H1 (cell line): ENCODE data around the gene F7. TPM values are rescaled to one million over a fixed set of nuclear protein-coding genes. Genes with fewer than 3 reads are reported as not detected.

Source experiments
- CTCF ChIA-PET: fragments of 300-600 bp; sonication (Branson Sonifier 250); formaldehyde crosslinking; loops from one replicate; lab custom pipeline; 2021; ENCODE audit not compliant: partially characterized antibody; lab: Charles Lee
- POLR2A ChIA-PET: fragments of 300-600 bp; sonication (Branson Sonifier 250); formaldehyde crosslinking; loops from one replicate; lab custom pipeline; 2021; ENCODE audit warnings: inconsistent platforms; ENCODE audit not compliant: partially characterized antibody; lab: Charles Lee
- DNase-seq, 2 experiments: peaks; one replicate each; pipeline versions ENCODE4 v3.0.0 to v3.0.0-alpha.2; 2010 to 2022; ENCODE audit warnings: low spot score in 2 of 2, low read depth in 1 of 2, mixed read lengths in 1 of 2
- FAIRE-seq: peaks from 2 replicates; lab custom pipeline; 2011; peaks lifted over from hg19 to GRCh38; lab: Jason Lieb, UNC
- H2AFZ ChIP-seq: 2 replicates; pipeline ENCODE4 v1.8.1; 2012; ENCODE audit warnings: low read length, inconsistent platforms
- H2AK5ac ChIP-seq: 2 replicates; pipeline ENCODE4 v1.6.1; 2013; ENCODE audit warnings: low read depth, low read length
- H2BK120ac ChIP-seq: replicated peaks from 2 replicates; pipeline ENCODE3; 2013; ENCODE audit warnings: low read depth, low read length, inconsistent platforms
- H2BK12ac ChIP-seq: 2 replicates; pipeline ENCODE4 v1.6.1; 2013; ENCODE audit warnings: low read depth, low read length
- H2BK15ac ChIP-seq: 2 replicates; pipeline ENCODE4 v1.6.1; 2013; ENCODE audit warnings: low read length
- H2BK20ac ChIP-seq: 2 replicates; pipeline ENCODE4 v1.6.1; 2013; ENCODE audit warnings: low read length
- H2BK5ac ChIP-seq: 2 replicates; pipeline ENCODE4 v1.6.1; 2013; ENCODE audit warnings: low read depth, low read length
- H3K14ac ChIP-seq: 2 replicates; pipeline ENCODE4 v1.6.1; 2013; ENCODE audit warnings: inconsistent platforms; ENCODE audit not compliant: insufficient read length
- H3K18ac ChIP-seq: 2 replicates; pipeline ENCODE4 v1.6.1; 2013; ENCODE audit warnings: low read length; ENCODE audit errors: extremely low read depth
- H3K23ac ChIP-seq: 2 replicates; pipeline ENCODE4 v1.6.1; 2013; ENCODE audit warnings: inconsistent platforms; ENCODE audit not compliant: insufficient read length
- H3K23me2 ChIP-seq: 2 replicates; pipeline ENCODE4 v1.6.1; 2013; ENCODE audit warnings: low read depth, low read length
- H3K27ac ChIP-seq: 2 replicates; pipeline ENCODE4 v1.6.1; 2011; ENCODE audit warnings: low read depth, low read length, inconsistent platforms
- H3K27me3 ChIP-seq, 4 experiments: replicated peaks in 1 of 4; 1 replicate in 1 of 4; 2 replicates in 3 of 4; pipeline versions ENCODE4 v1.6.1 to v1.8.1; 2011 to 2013; ENCODE audit warnings: low read length in 3 of 4, mild to moderate bottlenecking in 3 of 4, inconsistent platforms in 2 of 4, mixed read lengths in 2 of 4, moderate library complexity in 1 of 4; ENCODE audit not compliant: control insufficient read depth in 3 of 4, insufficient read depth in 3 of 4; ENCODE audit errors: extremely low read depth in 1 of 4
- H3K36me3 ChIP-seq, 4 experiments: 2 replicates each; pipeline versions ENCODE4 v1.6.1 to v1.8.1; 2011 to 2013; ENCODE audit warnings: mild to moderate bottlenecking in 4 of 4, low read length in 3 of 4, moderate library complexity in 2 of 4, control low read depth in 1 of 4, inconsistent platforms in 1 of 4; ENCODE audit not compliant: insufficient read depth in 4 of 4, control insufficient read depth in 2 of 4
- H3K4ac ChIP-seq: replicated peaks from 2 replicates; pipeline ENCODE3; 2013; ENCODE audit warnings: low read length, low read depth, mixed read lengths, inconsistent platforms; ENCODE audit not compliant: insufficient read length
- H3K4me1 ChIP-seq, 4 experiments: replicated peaks in 1 of 4; 1 replicate in 1 of 4; 2 replicates in 3 of 4; pipeline versions ENCODE4 v1.6.1 to v1.8.1; 2011 to 2013; ENCODE audit warnings: low read length in 3 of 4, inconsistent platforms in 2 of 4, mixed read lengths in 1 of 4; ENCODE audit not compliant: insufficient read depth in 4 of 4, control insufficient read depth in 3 of 4
- H3K4me2 ChIP-seq, 2 experiments: 2 replicates each; pipeline versions ENCODE4 v1.6.1 to v1.8.1; 2011 to 2013; ENCODE audit warnings: low read depth in 2 of 2, low read length in 2 of 2, control low read depth in 1 of 2, inconsistent platforms in 1 of 2, mild to moderate bottlenecking in 1 of 2; ENCODE audit not compliant: insufficient read depth in 1 of 2
- H3K4me3 ChIP-seq, 4 experiments: fragments of 200-600, 300-600 bp in 1 of 4; sonication (generic), shearing (Covaris generic), sonication (Bioruptor Twin) in 1 of 4; 2 replicates each; pipeline versions ENCODE4 v1.5.1 to v1.8.1; 2011 to 2016; ENCODE audit warnings: low read length in 4 of 4, low read depth in 3 of 4, control low read depth in 2 of 4, inconsistent platforms in 2 of 4, mild to moderate bottlenecking in 2 of 4, mixed read lengths in 1 of 4, moderate library complexity in 1 of 4; ENCODE audit not compliant: insufficient read depth in 2 of 4; ENCODE audit errors: extremely low read depth in 1 of 4
- H3K56ac ChIP-seq: replicated peaks from 2 replicates; pipeline ENCODE3; 2013; ENCODE audit warnings: low read depth, mild to moderate bottlenecking, mixed read lengths, low read length, inconsistent platforms; ENCODE audit not compliant: insufficient read length
- H3K79me1 ChIP-seq: 2 replicates; pipeline ENCODE4 v1.6.1; 2013; ENCODE audit warnings: low read depth, low read length, control low read depth
- H3K79me2 ChIP-seq, 2 experiments: 2 replicates each; pipeline versions ENCODE4 v1.6.1 to v1.8.1; 2012 to 2013; ENCODE audit warnings: low read length in 2 of 2, mild to moderate bottlenecking in 2 of 2, inconsistent platforms in 1 of 2; ENCODE audit not compliant: insufficient read depth in 2 of 2, control insufficient read depth in 1 of 2
- H3K9ac ChIP-seq, 4 experiments: replicated peaks in 1 of 4; 1 replicate in 1 of 4; 2 replicates in 3 of 4; pipeline versions ENCODE4 v1.6.1 to v1.8.1; 2011 to 2013; ENCODE audit warnings: low read depth in 3 of 4, low read length in 3 of 4, control low read depth in 2 of 4, mild to moderate bottlenecking in 2 of 4, moderate library complexity in 2 of 4, inconsistent platforms in 1 of 4; ENCODE audit errors: extremely low read depth in 1 of 4
- H3K9me3 ChIP-seq, 2 experiments: 2 replicates each; pipeline versions ENCODE4 v1.6.1 to v1.8.1; 2012 to 2013; ENCODE audit warnings: mild to moderate bottlenecking in 2 of 2, moderate library complexity in 2 of 2, control low read depth in 1 of 2, inconsistent platforms in 1 of 2, low read depth in 1 of 2, low read length in 1 of 2, mixed read lengths in 1 of 2; ENCODE audit not compliant: insufficient read depth in 2 of 2
- H4K20me1 ChIP-seq, 2 experiments: replicated peaks in 1 of 2; 2 replicates each; pipeline versions ENCODE3 to v1.8.1; 2011 to 2013; ENCODE audit warnings: inconsistent platforms in 2 of 2, low read length in 2 of 2, mild to moderate bottlenecking in 1 of 2; ENCODE audit not compliant: insufficient read depth in 2 of 2, control insufficient read depth in 1 of 2
- H4K5ac ChIP-seq: 2 replicates; pipeline ENCODE4 v1.6.1; 2013; ENCODE audit warnings: low read length, low read depth, mixed read lengths, inconsistent platforms; ENCODE audit not compliant: insufficient read length
- H4K8ac ChIP-seq: 2 replicates; pipeline ENCODE4 v1.8.0; 2013; ENCODE audit warnings: mild to moderate bottlenecking, moderate library complexity, low read length, inconsistent platforms; ENCODE audit not compliant: insufficient read depth; ENCODE audit errors: extremely low read depth
- H4K91ac ChIP-seq: replicated peaks from 2 replicates; pipeline ENCODE3; 2013; ENCODE audit warnings: low read length, mixed read lengths, inconsistent platforms; ENCODE audit not compliant: insufficient read length
- CHD1 ChIP-seq: IDR thresholded peaks from 2 replicates; pipeline ENCODE4 v1.6.1; 2012; ENCODE audit warnings: low read depth, low read length, improper control_type of control experiment
- CTBP2 ChIP-seq: IDR thresholded peaks from 2 replicates; pipeline ENCODE4 v1.7.0; 2011; ENCODE audit warnings: borderline replicate concordance, mild to moderate bottlenecking, moderate library complexity, mixed read lengths, low read length; ENCODE audit not compliant: insufficient read depth, insufficient read length
- JUN ChIP-seq: IDR thresholded peaks from 2 replicates; pipeline ENCODE4 v1.6.1; 2011; ENCODE audit warnings: low read depth, mild to moderate bottlenecking, improper control_type of control experiment, low read length
- KDM1A ChIP-seq: fragments of 200-600, 300-600 bp; sonication (generic); IDR thresholded peaks from 2 replicates; pipeline ENCODE4 v1.7.1; 2016; ENCODE audit warnings: mild to moderate bottlenecking, low read length, borderline replicate concordance
- NANOG ChIP-seq: IDR thresholded peaks from 2 replicates; pipeline ENCODE4 v1.6.1; 2011; ENCODE audit warnings: low read length, low read depth, mild to moderate bottlenecking, inconsistent platforms; ENCODE audit not compliant: insufficient read depth, poor library complexity, severe bottlenecking
- POLR2A ChIP-seq, 2 experiments: IDR thresholded peaks; 1 replicate in 1 of 2; 2 replicates in 1 of 2; pipeline ENCODE4 v1.6.1; 2011; ENCODE audit warnings: low read depth in 2 of 2, low read length in 2 of 2, mild to moderate bottlenecking in 2 of 2; ENCODE audit errors: control extremely low read depth in 1 of 2
- POLR2AphosphoS5 ChIP-seq: IDR thresholded peaks from 2 replicates; pipeline ENCODE4 v1.6.1; 2011; ENCODE audit warnings: low read depth, low read length
- RAD21 ChIP-seq, 2 experiments: IDR thresholded peaks in 1 of 2; conservative IDR thresholded peaks in 1 of 2; 2 replicates each; pipeline ENCODE4 v1.6.1; 2011; ENCODE audit warnings: low read depth in 2 of 2, low read length in 2 of 2, improper control_type of control experiment in 1 of 2, inconsistent platforms in 1 of 2, mild to moderate bottlenecking in 1 of 2, moderate library complexity in 1 of 2
- RBBP5 ChIP-seq: IDR thresholded peaks from 2 replicates; pipeline ENCODE4 v1.7.1; 2012; ENCODE audit warnings: low read depth, mild to moderate bottlenecking, inconsistent platforms, low read length, moderate library complexity, borderline replicate concordance
- TAF1 ChIP-seq: IDR thresholded peaks from 2 replicates; pipeline ENCODE4 v1.6.1; 2011; ENCODE audit warnings: mild to moderate bottlenecking, low read depth, low read length
- TEAD4 ChIP-seq: IDR thresholded peaks from 2 replicates; pipeline ENCODE4 v1.6.1; 2012; ENCODE audit warnings: low read depth, low read length, inconsistent platforms, mixed read lengths
- USF2 ChIP-seq: IDR thresholded peaks from 2 replicates; pipeline ENCODE4 v1.6.1; 2011; ENCODE audit warnings: low read length, improper control_type of control experiment
- WGBS, 2 experiments: shearing (Covaris generic) in 1 of 2; methylation state at CpG; one replicate each; pipeline versions ENCODE4 v1.1.6 to v1.1.7; 2013 to 2015; ENCODE audit warnings: low lambda C conversion rate in 2 of 2, mixed read lengths in 2 of 2, inconsistent platforms in 1 of 2, low coverage in 1 of 2, missing lambda C conversion rate in 1 of 2; ENCODE audit not compliant: insufficient replicate concordance in 2 of 2, insufficient coverage in 1 of 2, insufficient read length in 1 of 2; ENCODE audit errors: extremely low coverage in 1 of 2, missing lambda C conversion rate in 1 of 2; 5-methylcytosine and 5-hydroxymethylcytosine counted together
- polyA plus RNA-seq, 7 experiments: library from polyadenylated mRNA; depleted of rRNA in 3 of 7; stranded (reverse) in 5 of 7; unstranded in 2 of 7; fragments of >200 nt in 5 of 7; fragments of 200-250 nt in 2 of 7; gene quantifications; 1 replicate in 5 of 7; 2 replicates in 1 of 7; 4 replicates in 1 of 7; pipeline versions ENCODE4 v1.2.1 to v1.2.3, GENCODE V29; 2011 to 2013; ENCODE audit warnings: missing spikeins in 2 of 7, mixed read lengths in 2 of 7
- total RNA-seq: library from RNA; stranded (reverse); fragmentation: NEBNext Ultra II Directional; extraction: Animal tissue kit (Norgen Biotek cat#: 25700); gene quantifications from 2 replicates; pipeline ENCODE4 v1.2.1, GENCODE V29; 2021

F7 gene
- total and polyA plus RNA-seq, 2 of the 8 experiments (the other 6 are each of a cell fraction or from before 2014, with no cell fraction given), result 0.43 to 0.98 TPM

- H2BK15ac ChIP-seq, result no peak overlapping the region
- no peak overlapping the region for H3K9ac ChIP-seq
- H3K4me1 ChIP-seq, result no peaks in the 10 kb centered on the region; a peak in 1 of 7 replicates
- H4K5ac ChIP-seq, result no peak overlapping the region
- no peak overlapping the region for H3K18ac ChIP-seq
- no peaks in the 10 kb centered on the region for H3K23me2 ChIP-seq
- H2AFZ ChIP-seq, result no peak overlapping the region
- no peak overlapping the region for H3K27ac ChIP-seq
- H4K91ac ChIP-seq, result no peak overlapping the region
- no peak overlapping the region for H3K56ac ChIP-seq
- no peak overlapping the region for H3K4me2 ChIP-seq
- ChIA-PET POLR2A (interaction anchor here (0.6 to 3.1 kb wide), 2 partner anchors 8 to 151 kb away, joined by 3 to 14 read pairs; partner anchors contain the start of gene F7), CTCF (interaction anchor here (1.0 to 3.5 kb wide), 4 partner anchors 10 to 26 kb away, joined by 4 to 30 read pairs (median 4); partner anchors contain the start of gene F10)
- no peak overlapping the region for H2AK5ac ChIP-seq
- H4K20me1 ChIP-seq, result peaks cover 0 to 1% of the 10 kb centered on the region in 2 experiments
- no peak overlapping the region for H2BK12ac ChIP-seq
- H3K4ac ChIP-seq, result no peak overlapping the region
- no peaks in the 10 kb centered on the region for H3K27me3 ChIP-seq
- DNase-seq (no peak), FAIRE-seq (no peak)
- 97% methylated on average over 19 of the region's 52 CpGs; no CpG with 5 or more reads in 1 of the 2 experiments for WGBS, 2 experiments
- no peak overlapping the region for H3K23ac ChIP-seq
- H3K79me1 ChIP-seq, result no peaks in the 10 kb centered on the region; the same call in 1 of the 2 replicates
- no peak overlapping the region for H4K8ac ChIP-seq
- H2BK5ac ChIP-seq, result no peak overlapping the region
- H2BK120ac ChIP-seq, result no peak overlapping the region
- H2BK20ac ChIP-seq, result no peak overlapping the region
- H3K14ac ChIP-seq, result no peak overlapping the region
- H3K4me3 ChIP-seq, result no peak overlapping the region
- H3K36me3 ChIP-seq, result no peaks in the 10 kb centered on the region; a peak in 1 of 8 replicates
- no peaks in the 10 kb centered on the region for H3K79me2 ChIP-seq
- H3K9me3 ChIP-seq, result no peaks in the 10 kb centered on the region
- TF ChIP-seq POLR2A (IDR thresholded peaks at IDR 0.05; ENCODE audit: control extremely low read depth in 1 of 2, low read depth in 2 of 2, low read length in 2 of 2), result no peak
- no peak for TF ChIP-seq USF2
- TF ChIP-seq NANOG, result no peak
- TF ChIP-seq TEAD4, result no peak
- no peak for TF ChIP-seq CTBP2
- TF ChIP-seq TAF1, result no peak
- TF ChIP-seq KDM1A, result no peak
- no peak for TF ChIP-seq RAD21 (IDR thresholded peaks at IDR 0.05 in 1 of 2, conservative IDR thresholded peaks at IDR 0.05 in 1 of 2; ENCODE audit: low read depth in 2 of 2, low read length in 2 of 2)
- TF ChIP-seq JUN, result no peak
- TF ChIP-seq RBBP5, result no peak
- TF ChIP-seq CHD1, result no peak
- no peak for TF ChIP-seq POLR2AphosphoS5
Observed at GRCh38 chr13:113096745-113097305, 8.8 kb upstream of the F7 start.
